Neural progenitor cell (in vitro differentiated cells): Measurements from ENCODE around the gene RIC8B. TPM values are rescaled to one million over a fixed set of nuclear protein-coding genes. Genes with fewer than 3 reads are reported as not detected.

Experiments
- DNase-seq: peaks from one replicate; pipeline ENCODE4 v3.0.0-alpha.2; 2016; ENCODE audit warnings: low spot score
- H2AFZ ChIP-seq: fragments of 200-600 bp; sonication (generic); replicated peaks from 2 replicates; pipeline ENCODE4 v1.6.1; 2016; ENCODE audit warnings: antibody characterized with exemption
- H3F3A ChIP-seq: fragments of 200-600 bp; sonication (generic); 2 replicates; pipeline ENCODE4 v1.6.1; 2016; ENCODE audit warnings: antibody characterized with exemption, low read depth
- H3K27ac ChIP-seq: fragments of 200-600 bp; sonication (generic); 2 replicates; pipeline ENCODE4 v1.5.1; 2016; ENCODE audit warnings: mild to moderate bottlenecking
- H3K27me3 ChIP-seq: fragments of 200-600 bp; sonication (generic); 2 replicates; pipeline ENCODE4 v1.6.1; 2016; ENCODE audit warnings: mild to moderate bottlenecking, moderate library complexity
- H3K36me3 ChIP-seq: fragments of 200-600 bp; sonication (generic); 2 replicates; pipeline ENCODE4 v1.5.1; 2016
- H3K4me1 ChIP-seq: fragments of 200-600 bp; sonication (generic); 2 replicates; pipeline ENCODE4 v1.6.1; 2016; ENCODE audit warnings: mixed run types
- H3K4me2 ChIP-seq: fragments of 200-600 bp; sonication (generic); 2 replicates; pipeline ENCODE4 v1.6.1; 2016
- H3K4me3 ChIP-seq: fragments of 200-600 bp; sonication (generic); 2 replicates; pipeline ENCODE4 v1.5.1; 2016
- H3K79me2 ChIP-seq: fragments of 200-600 bp; sonication (generic); 2 replicates; pipeline ENCODE4 v1.6.1; 2016; ENCODE audit warnings: low read depth
- H3K9ac ChIP-seq: fragments of 200-600 bp; sonication (generic); 2 replicates; pipeline ENCODE4 v1.6.1; 2016
- H3K9me3 ChIP-seq: fragments of 200-600 bp; sonication (generic); 2 replicates; pipeline ENCODE4 v1.5.1; 2016; ENCODE audit warnings: low read depth
- H4K20me1 ChIP-seq: fragments of 200-600 bp; sonication (generic); 2 replicates; pipeline ENCODE4 v1.6.1; 2016; ENCODE audit warnings: low read depth
- H3K27ac Mint-ChIP-seq: 3 replicates; pipeline ENCODE4 v1.8.0; 2021; ENCODE audit warnings: mixed read lengths
- H3K27me3 Mint-ChIP-seq: 2 replicates; pipeline ENCODE4 v1.8.0; 2022; ENCODE audit warnings: low read depth, mild to moderate bottlenecking, inconsistent platforms, moderate library complexity, mixed read lengths; ENCODE audit not compliant: insufficient read depth
- H3K36me3 Mint-ChIP-seq: 3 replicates; pipeline ENCODE4 v1.8.0; 2021; ENCODE audit warnings: mixed read lengths
- H3K4me1 Mint-ChIP-seq: 3 replicates; pipeline ENCODE4 v1.8.0; 2021; ENCODE audit warnings: mixed read lengths
- H3K4me3 Mint-ChIP-seq: 3 replicates; pipeline ENCODE4 v1.8.0; 2021; ENCODE audit warnings: mild to moderate bottlenecking, moderate library complexity, mixed read lengths
- H3K9me3 Mint-ChIP-seq: 3 replicates; pipeline ENCODE4 v1.8.0; 2020; ENCODE audit warnings: mixed read lengths
- EZH2 ChIP-seq: fragments of 200-600 bp; sonication (generic); IDR thresholded peaks from 2 replicates; pipeline ENCODE4 v1.6.1; 2017; ENCODE audit warnings: antibody characterized with exemption, mild to moderate bottlenecking, moderate library complexity
- EZH2phosphoT487 ChIP-seq: fragments of 200-600 bp; sonication (generic); IDR thresholded peaks from 2 replicates; pipeline ENCODE4 v1.6.1; 2017; ENCODE audit warnings: antibody characterized with exemption
- total RNA-seq: library from RNA; depleted of rRNA; stranded (reverse); fragments of >200 nt; gene quantifications from 2 replicates; pipeline ENCODE4 v1.2.3, GENCODE V29; 2015; ENCODE audit warnings: low replicate concordance
- TF ChIP-seq, protein P1 (sequence below): fragments of 200-600 bp; sonication (generic); IDR thresholded peaks from 2 replicates; pipeline ENCODE4 v1.5.1; 2017; ENCODE audit warnings: antibody characterized with exemption, mild to moderate bottlenecking

RIC8B gene
- total RNA-seq, 1 donor from 2014 or later: 33.2 TPM

DNA sequence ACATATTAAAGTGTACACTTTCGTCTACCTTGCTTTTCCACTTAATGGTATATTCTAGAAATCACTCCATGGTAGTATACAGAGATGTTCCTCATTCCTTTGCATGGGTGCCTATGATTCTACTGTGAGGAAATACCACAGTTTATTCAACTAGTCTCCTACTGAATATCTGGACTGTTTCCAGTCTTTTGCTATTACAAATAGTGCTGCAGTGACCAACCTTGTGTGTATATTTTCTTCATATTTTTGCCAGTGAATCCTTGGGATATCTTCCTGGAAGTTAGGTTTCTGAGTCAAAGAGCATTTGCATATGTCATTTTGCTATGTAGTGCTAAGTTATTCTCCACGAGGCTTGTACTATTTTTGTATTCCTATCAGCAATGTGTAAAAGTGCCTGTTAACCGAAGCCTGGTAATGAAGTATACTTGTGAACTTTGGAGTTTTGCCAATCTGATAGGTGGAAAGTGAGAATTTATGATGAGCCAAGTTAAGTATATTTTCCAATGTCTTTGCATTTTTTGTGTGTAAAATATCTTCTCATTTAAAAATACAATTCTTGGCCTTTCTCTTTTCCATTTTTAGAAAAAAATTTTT, 149.9 kb downstream of the RIC8B start:
- Histone ChIP-seq H3K27me3 (no peaks in the 10 kb centered on the region), H3K79me2 (no peaks in the 10 kb centered on the region), H3K4me3 (no peak overlapping the region), H3K27ac (no peak overlapping the region), H3K36me3 (no peaks in the 10 kb centered on the region), H3K4me2 (no peak overlapping the region), H3K4me1 (peaks cover 5% of the 10 kb centered on the region), H4K20me1 (peaks cover 2% of the 10 kb centered on the region), H3K9me3 (peaks cover 3% of the 10 kb centered on the region), H3F3A (peaks cover 5% of the 10 kb centered on the region), H2AFZ (no peak overlapping the region), H3K9ac (no peak overlapping the region)
- peaks cover 5% of the 10 kb centered on the region for H3K4me1 Mint-ChIP-seq
- H3K27me3 Mint-ChIP-seq: peaks cover 7% of the 10 kb centered on the region
- TF ChIP-seq, protein P1, sequence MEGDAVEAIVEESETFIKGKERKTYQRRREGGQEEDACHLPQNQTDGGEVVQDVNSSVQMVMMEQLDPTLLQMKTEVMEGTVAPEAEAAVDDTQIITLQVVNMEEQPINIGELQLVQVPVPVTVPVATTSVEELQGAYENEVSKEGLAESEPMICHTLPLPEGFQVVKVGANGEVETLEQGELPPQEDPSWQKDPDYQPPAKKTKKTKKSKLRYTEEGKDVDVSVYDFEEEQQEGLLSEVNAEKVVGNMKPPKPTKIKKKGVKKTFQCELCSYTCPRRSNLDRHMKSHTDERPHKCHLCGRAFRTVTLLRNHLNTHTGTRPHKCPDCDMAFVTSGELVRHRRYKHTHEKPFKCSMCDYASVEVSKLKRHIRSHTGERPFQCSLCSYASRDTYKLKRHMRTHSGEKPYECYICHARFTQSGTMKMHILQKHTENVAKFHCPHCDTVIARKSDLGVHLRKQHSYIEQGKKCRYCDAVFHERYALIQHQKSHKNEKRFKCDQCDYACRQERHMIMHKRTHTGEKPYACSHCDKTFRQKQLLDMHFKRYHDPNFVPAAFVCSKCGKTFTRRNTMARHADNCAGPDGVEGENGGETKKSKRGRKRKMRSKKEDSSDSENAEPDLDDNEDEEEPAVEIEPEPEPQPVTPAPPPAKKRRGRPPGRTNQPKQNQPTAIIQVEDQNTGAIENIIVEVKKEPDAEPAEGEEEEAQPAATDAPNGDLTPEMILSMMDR: no peak
- TF ChIP-seq EZH2phosphoT487 (no peak), EZH2 (no peak)
- H3K36me3 Mint-ChIP-seq: no peaks in the 10 kb centered on the region
- H3K27ac Mint-ChIP-seq: no peak overlapping the region
- H3K9me3 Mint-ChIP-seq: peaks cover 2% of the 10 kb centered on the region
- no peak overlapping the region for H3K4me3 Mint-ChIP-seq
- DNase-seq: no peak

GRCh38 chr12:106926657-106927056, 152.2 kb downstream of the RIC8B start:
- Histone ChIP-seq H3K9me3 (peaks cover 3% of the 10 kb centered on the region), H3F3A (no peaks in the 10 kb centered on the region), H4K20me1 (no peaks in the 10 kb centered on the region), H3K4me2 (no peak overlapping the region), H3K27me3 (no peaks in the 10 kb centered on the region), H3K9ac (no peak overlapping the region), H2AFZ (no peak overlapping the region), H3K36me3 (no peaks in the 10 kb centered on the region), H3K4me3 (no peak overlapping the region), H3K79me2 (no peaks in the 10 kb centered on the region), H3K4me1 (no peaks in the 10 kb centered on the region), H3K27ac (no peak overlapping the region)
- no peaks in the 10 kb centered on the region for H3K36me3 Mint-ChIP-seq
- DNase-seq: no peak
- TF ChIP-seq EZH2phosphoT487: no peak
- TF ChIP-seq, protein P1: no peak
- no peak for TF ChIP-seq EZH2
- H3K4me1 Mint-ChIP-seq: no peaks in the 10 kb centered on the region
- no peak overlapping the region for H3K4me3 Mint-ChIP-seq
- peaks cover 2% of the 10 kb centered on the region for H3K9me3 Mint-ChIP-seq
- no peak overlapping the region for H3K27ac Mint-ChIP-seq
- H3K27me3 Mint-ChIP-seq: peaks cover 3% of the 10 kb centered on the region

- Histone ChIP-seq H4K20me1 (no peaks in the 10 kb centered on the region), H3K4me1 (no peaks in the 10 kb centered on the region), H2AFZ (no peak overlapping the region), H3K79me2 (no peaks in the 10 kb centered on the region), H3K9ac (no peak overlapping the region), H3K36me3 (no peaks in the 10 kb centered on the region), H3K27ac (no peak overlapping the region), H3K27me3 (no peaks in the 10 kb centered on the region), H3K9me3 (no peaks in the 10 kb centered on the region), H3F3A (no peaks in the 10 kb centered on the region), H3K4me3 (no peak overlapping the region), H3K4me2 (no peak overlapping the region)
- H3K27me3 Mint-ChIP-seq: peaks cover 2% of the 10 kb centered on the region
- H3K4me3 Mint-ChIP-seq: no peak overlapping the region
- TF ChIP-seq, protein P1: no peak
- TF ChIP-seq EZH2 (no peak), EZH2phosphoT487 (no peak)
- no peak for DNase-seq
- H3K4me1 Mint-ChIP-seq: no peaks in the 10 kb centered on the region
- H3K9me3 Mint-ChIP-seq: no peaks in the 10 kb centered on the region
- H3K27ac Mint-ChIP-seq: no peak overlapping the region
- H3K36me3 Mint-ChIP-seq: no peaks in the 10 kb centered on the region
Measured at GRCh38 chr12:106934277-106934676, 159.8 kb downstream of the RIC8B start.

Other genes starting within 250 kb of the RIC8B start
- gene RFX4, start 191.7 kb upstream of the RIC8B start, total RNA-seq: 0.22 and 3.4 TPM in 2 replicates
- 25.8 and 39.7 TPM in 2 replicates for gene TMEM263, start 181.2 kb downstream of the RIC8B start, total RNA-seq
- gene MTERF2, start 212.5 kb downstream of the RIC8B start, total RNA-seq: 16.5 and 25.1 TPM in 2 replicates